H1 (cell line): Measurements from ENCODE around the gene SLC9A3. TPM values are rescaled to one million over a fixed set of nuclear protein-coding genes. Genes with fewer than 3 reads are reported as not detected.

Source experiments
- ASH2L ChIP-seq: fragments of 200-600, 300-600 bp; sonication (generic); IDR thresholded peaks from one replicate; pipeline ENCODE4 v1.7.1; 2017; ENCODE audit warnings: low read length
- ATF2 ChIP-seq: IDR thresholded peaks from 2 replicates; pipeline ENCODE4 v1.6.1; 2012; ENCODE audit warnings: low read length, inconsistent platforms
- ATF3 ChIP-seq: IDR thresholded peaks from 2 replicates; pipeline ENCODE4 v1.6.1; 2011; ENCODE audit warnings: low read depth, mild to moderate bottlenecking, low read length; ENCODE audit not compliant: insufficient read depth
- BACH1 ChIP-seq: IDR thresholded peaks from 2 replicates; pipeline ENCODE4 v1.6.1; 2012; ENCODE audit warnings: low read length, improper control_type of control experiment
- CHD7 ChIP-seq: fragments of 300-600 bp; sonication (generic); IDR thresholded peaks from 2 replicates; pipeline ENCODE4 v1.7.1; 2012; ENCODE audit warnings: low read length, moderate library complexity, mild to moderate bottlenecking, inconsistent platforms; ENCODE audit not compliant: insufficient replicate concordance
- CREB1 ChIP-seq: IDR thresholded peaks from 2 replicates; pipeline ENCODE4 v1.6.1; 2012; ENCODE audit warnings: inconsistent platforms
- E2F6 ChIP-seq: IDR thresholded peaks from 2 replicates; pipeline ENCODE4 v1.6.1; 2012; ENCODE audit warnings: inconsistent platforms
- GABPA ChIP-seq: IDR thresholded peaks from 2 replicates; pipeline ENCODE4 v1.6.1; 2011; ENCODE audit warnings: mild to moderate bottlenecking, low read length, moderate library complexity, borderline replicate concordance; ENCODE audit not compliant: insufficient read depth
- RBBP5 ChIP-seq: IDR thresholded peaks from 2 replicates; pipeline ENCODE4 v1.7.1; 2012; ENCODE audit warnings: low read depth, mild to moderate bottlenecking, inconsistent platforms, low read length, moderate library complexity, borderline replicate concordance
- TCF12 ChIP-seq: IDR thresholded peaks from 2 replicates; pipeline ENCODE4 v1.6.1; 2011; ENCODE audit warnings: low read depth, mild to moderate bottlenecking, low read length
- polyA plus RNA-seq, 7 experiments: library from polyadenylated mRNA; depleted of rRNA in 3 of 7; stranded (reverse) in 5 of 7; unstranded in 2 of 7; fragments of >200 nt in 5 of 7; fragments of 200-250 nt in 2 of 7; gene quantifications; 1 replicate in 5 of 7; 2 replicates in 1 of 7; 4 replicates in 1 of 7; pipeline versions ENCODE4 v1.2.1 to v1.2.3, GENCODE V29; 2011 to 2013; ENCODE audit warnings: missing spikeins in 2 of 7, mixed read lengths in 2 of 7
- total RNA-seq: library from RNA; stranded (reverse); fragmentation: NEBNext Ultra II Directional; extraction: Animal tissue kit (Norgen Biotek cat#: 25700); gene quantifications from 2 replicates; pipeline ENCODE4 v1.2.1, GENCODE V29; 2021

SLC9A3 gene
- total and polyA plus RNA-seq, 2 of the 8 experiments (the other 6 are each of a cell fraction or from before 2014, with no cell fraction given), result 0.95 to 1.0 TPM

- TF ChIP-seq CHD7 (no peak), GABPA (no peak), ASH2L (no peak), ATF3 (no peak), RBBP5 (no peak), E2F6 (no peak), ATF2 (no peak), BACH1 (no peak), TCF12 (no peak), CREB1 (no peak)
These were observed 75.5 kb downstream of the SLC9A3 start (continued) for GRCh38 chr5:448766-449090.
